PFSK-1 (cell line): Measurements from ENCODE around the gene EPHA4.

Experiments
- FOXP2 ChIP-seq: optimal IDR thresholded peaks from 2 replicates; pipeline ENCODE3; 2011; ENCODE audit warnings: borderline replicate concordance, control low read depth, inconsistent platforms; ENCODE audit not compliant: insufficient read depth; ENCODE audit errors: extremely low read length, extremely low read depth
- POLR2AphosphoS5 ChIP-seq: IDR thresholded peaks from 2 replicates; pipeline ENCODE4 v1.6.1; 2012; ENCODE audit warnings: low read depth, mild to moderate bottlenecking, control low read depth, low read length, moderate library complexity
- REST ChIP-seq, 2 experiments: IDR thresholded peaks; 2 replicates each; pipeline versions ENCODE4 v1.6.1 to v1.8.0; 2011 to 2012; ENCODE audit warnings: low read depth in 2 of 2, low read length in 2 of 2, control low read depth in 1 of 2, inconsistent platforms in 1 of 2, mild to moderate bottlenecking in 1 of 2, moderate library complexity in 1 of 2; ENCODE audit not compliant: insufficient read depth in 1 of 2
- SIN3A ChIP-seq: IDR thresholded peaks from 2 replicates; pipeline ENCODE4 v1.6.1; 2012; ENCODE audit warnings: mild to moderate bottlenecking, low read length, moderate library complexity, borderline replicate concordance; ENCODE audit not compliant: insufficient read depth
- TAF1 ChIP-seq: IDR thresholded peaks from 2 replicates; pipeline ENCODE4 v1.6.1; 2012; ENCODE audit warnings: low read length, control low read depth, borderline replicate concordance; ENCODE audit not compliant: insufficient read depth

Gene EPHA4

GRCh38 chr2:221466744-221467143, 105.4 kb downstream of the EPHA4 start:
- TF ChIP-seq TAF1 (no peak), POLR2AphosphoS5 (no peak), SIN3A (no peak), FOXP2 (no peak), REST (IDR thresholded peaks at IDR 0.05; ENCODE audit: insufficient read depth in 1 of 2, low read depth in 2 of 2, low read length in 2 of 2) (no peak)

GRCh38 chr2:221465776-221466175, 106.3 kb downstream of the EPHA4 start:
- TF ChIP-seq FOXP2 (no peak), SIN3A (no peak), TAF1 (no peak), POLR2AphosphoS5 (no peak), REST (IDR thresholded peaks at IDR 0.05; ENCODE audit: insufficient read depth in 1 of 2, low read depth in 2 of 2, low read length in 2 of 2) (no peak)

GRCh38 chr2:221464971-221465370, 107.1 kb downstream of the EPHA4 start:
- TF ChIP-seq TAF1 (no peak), FOXP2 (no peak), SIN3A (no peak), POLR2AphosphoS5 (no peak), REST (IDR thresholded peaks at IDR 0.05; ENCODE audit: insufficient read depth in 1 of 2, low read depth in 2 of 2, low read length in 2 of 2) (no peak)

- TF ChIP-seq POLR2AphosphoS5 (no peak), TAF1 (no peak), FOXP2 (no peak), REST (IDR thresholded peaks at IDR 0.05; ENCODE audit: insufficient read depth in 1 of 2, low read depth in 2 of 2, low read length in 2 of 2) (no peak), SIN3A (no peak)
Measured at GRCh38 chr2:221463241-221463896, 108.7 kb downstream of the EPHA4 start.
